Fibroblast of lung (primary cell): Measurements from ENCODE around the gene RPP30. TPM values are rescaled to one million over a fixed set of nuclear protein-coding genes. Genes with fewer than 3 reads are reported as not detected.

Experiments
- DNase-seq, 2 donors: peaks; one replicate each; pipeline versions ENCODE4 v3.0.0 to v3.0.0-alpha.2; 2010; ENCODE audit warnings: low read depth in 2 of 2
- H2AFZ ChIP-seq: 2 replicates; pipeline ENCODE4 v1.5.1; 2012; ENCODE audit warnings: low read length, control low read depth, inconsistent platforms
- H3K27ac ChIP-seq: 2 replicates; pipeline ENCODE4 v1.5.1; 2011; ENCODE audit warnings: low read length, control low read depth; ENCODE audit not compliant: insufficient read depth
- H3K27me3 ChIP-seq: 2 replicates; pipeline ENCODE4 v1.5.1; 2011; ENCODE audit warnings: mild to moderate bottlenecking, low read length; ENCODE audit not compliant: control insufficient read depth, insufficient read depth
- H3K36me3 ChIP-seq: 2 replicates; pipeline ENCODE4 v1.5.1; 2011; ENCODE audit warnings: low read length; ENCODE audit not compliant: control insufficient read depth, insufficient read depth
- H3K4me1 ChIP-seq: 2 replicates; pipeline ENCODE4 v1.5.1; 2011; ENCODE audit warnings: low read length; ENCODE audit not compliant: control insufficient read depth, insufficient read depth; ENCODE audit errors: extremely low read depth
- H3K4me2 ChIP-seq: 2 replicates; pipeline ENCODE4 v1.5.1; 2011; ENCODE audit warnings: low read length, control low read depth; ENCODE audit not compliant: insufficient read depth; ENCODE audit errors: extremely low read depth
- H3K4me3 ChIP-seq, 4 experiments: fragments of 200-600 bp in 1 of 4; sonication (generic) in 1 of 4; replicated peaks in 1 of 4; 2 replicates each; pipeline ENCODE4 v1.5.1; 2011 to 2016; ENCODE audit warnings: low read length in 4 of 4, low read depth in 3 of 4, mild to moderate bottlenecking in 3 of 4, control low read depth in 2 of 4, inconsistent platforms in 1 of 4, mixed read lengths in 1 of 4; ENCODE audit not compliant: insufficient read depth in 1 of 4; ENCODE audit errors: control extremely low read depth in 1 of 4
- H3K79me2 ChIP-seq: 2 replicates; pipeline ENCODE4 v1.5.1; 2012; ENCODE audit warnings: mild to moderate bottlenecking, low read length, inconsistent platforms; ENCODE audit not compliant: control insufficient read depth, insufficient read depth
- H3K9ac ChIP-seq: 2 replicates; pipeline ENCODE4 v1.5.1; 2011; ENCODE audit warnings: mild to moderate bottlenecking, low read length, control low read depth; ENCODE audit not compliant: insufficient read depth
- H3K9me3 ChIP-seq: 2 replicates; pipeline ENCODE4 v1.5.1; 2012; ENCODE audit warnings: low read depth, low read length; ENCODE audit not compliant: control insufficient read depth, insufficient read depth
- H4K20me1 ChIP-seq: 2 replicates; pipeline ENCODE4 v1.5.1; 2011; ENCODE audit warnings: low read length; ENCODE audit not compliant: control insufficient read depth, insufficient read depth; ENCODE audit errors: extremely low read depth
- CTCF ChIP-seq, 2 donors: IDR thresholded peaks in 1 of 2; conservative IDR thresholded peaks in 1 of 2; 1 replicate in 1 of 2; 2 replicates in 1 of 2; pipeline ENCODE4 v1.5.1; 2011 to 2012; ENCODE audit warnings: low read length in 2 of 2, control low read depth in 1 of 2, inconsistent platforms in 1 of 2, low read depth in 1 of 2, mild to moderate bottlenecking in 1 of 2
- EZH2 ChIP-seq: IDR thresholded peaks from 2 replicates; pipeline ENCODE4 v1.5.1; 2012; ENCODE audit warnings: low read length, control low read depth, mild to moderate bottlenecking; ENCODE audit errors: missing control alignments
- polyA plus RNA-seq, 2 donors: library from polyadenylated mRNA; depleted of rRNA in 1 of 2; stranded (reverse) in 1 of 2; unstranded in 1 of 2; fragments of >200 nt; gene quantifications; 2 replicates each; pipeline ENCODE4 v1.2.1, GENCODE V29; 2011 to 2012; ENCODE audit warnings: missing spikeins in 1 of 2
- total RNA-seq: library from RNA; depleted of rRNA; stranded (reverse); fragments of >200 nt; gene quantifications from 2 replicates; pipeline ENCODE4 v1.2.1, GENCODE V29; 2014

The RPP30 gene
- total and polyA plus RNA-seq, 2 donors (not counting 1 experiment from before 2014, with no cell fraction given): 32.2 to 38.6 TPM

GRCh38 chr10:90921906-90922305 lies 50.1 kb downstream of the RPP30 start:
- no peak for TF ChIP-seq CTCF (conservative IDR thresholded peaks at IDR 0.05 in 1 of 2, IDR thresholded peaks at IDR 0.05 in 1 of 2; ENCODE audit: low read depth in 1 of 2, low read length in 2 of 2)
- TF ChIP-seq EZH2: no peak
- Histone ChIP-seq H3K4me2 (no peak overlapping the region), H3K9ac (no peak overlapping the region), H3K27ac (no peak overlapping the region), H3K4me3 (no peak overlapping the region), H3K4me1 (peaks cover 6% of the 10 kb centered on the region), H3K79me2 (no peaks in the 10 kb centered on the region), H2AFZ (no peak overlapping the region), H4K20me1 (no peaks in the 10 kb centered on the region), H3K36me3 (no peaks in the 10 kb centered on the region), H3K27me3 (no peaks in the 10 kb centered on the region), H3K9me3 (no peaks in the 10 kb centered on the region)
- no peak for DNase-seq

GRCh38 chr10:90923111-90923731 lies 51.4 kb downstream of the RPP30 start:
- no peaks in the 10 kb centered on the region for H3K27me3 ChIP-seq
- no peaks in the 10 kb centered on the region for H3K79me2 ChIP-seq
- peaks cover 6% of the 10 kb centered on the region for H3K4me1 ChIP-seq
- H3K4me2 ChIP-seq: no peak overlapping the region
- no peak overlapping the region for H2AFZ ChIP-seq
- H4K20me1 ChIP-seq: no peaks in the 10 kb centered on the region
- no peak overlapping the region for H3K27ac ChIP-seq
- no peak overlapping the region for H3K9ac ChIP-seq
- no peak for TF ChIP-seq EZH2
- TF ChIP-seq CTCF (conservative IDR thresholded peaks at IDR 0.05 in 1 of 2, IDR thresholded peaks at IDR 0.05 in 1 of 2; ENCODE audit: low read depth in 1 of 2, low read length in 2 of 2): no peak
- no peak for DNase-seq
- no peaks in the 10 kb centered on the region for H3K36me3 ChIP-seq
- H3K4me3 ChIP-seq: no peak overlapping the region
- no peaks in the 10 kb centered on the region for H3K9me3 ChIP-seq

GRCh38 chr10:90924552-90924951 lies 52.8 kb downstream of the RPP30 start:
- no peaks in the 10 kb centered on the region for H3K27me3 ChIP-seq
- H3K79me2 ChIP-seq: no peaks in the 10 kb centered on the region
- H3K27ac ChIP-seq: no peak overlapping the region
- no peak overlapping the region for H3K9ac ChIP-seq
- no peak overlapping the region for H2AFZ ChIP-seq
- DNase-seq: no peak
- no peaks in the 10 kb centered on the region for H3K9me3 ChIP-seq
- H3K36me3 ChIP-seq: no peaks in the 10 kb centered on the region
- no peaks in the 10 kb centered on the region for H4K20me1 ChIP-seq
- H3K4me3 ChIP-seq: no peak overlapping the region
- no peak overlapping the region for H3K4me2 ChIP-seq
- TF ChIP-seq CTCF (conservative IDR thresholded peaks at IDR 0.05 in 1 of 2, IDR thresholded peaks at IDR 0.05 in 1 of 2; ENCODE audit: low read depth in 1 of 2, low read length in 2 of 2) (no peak), EZH2 (no peak)
- peaks cover 8% of the 10 kb centered on the region for H3K4me1 ChIP-seq
